Upper lobe of right lung (tissue), 1 donor: ENCODE results near the gene SLC29A3. TPM values are rescaled to one million over a fixed set of nuclear protein-coding genes. Genes with fewer than 3 reads are reported as not detected.

Experiments
- ATAC-seq: fragments of 200-7000 bp; cut with Tn5 transposase; one replicate; pipeline ENCODE4 v1.9.1; 2020; ENCODE audit warnings: mild to moderate bottlenecking, moderate library complexity
- DNase-seq: peaks from one replicate; pipeline ENCODE4 v3.0.0-alpha.2; 2020
- H3K27ac ChIP-seq: fragments of 200-600 bp; one replicate; pipeline ENCODE4 v1.8.0; 2022
- H3K27me3 ChIP-seq: fragments of 200-600 bp; one replicate; pipeline ENCODE4 v1.8.0; 2022; ENCODE audit warnings: mild to moderate bottlenecking
- H3K36me3 ChIP-seq: fragments of 200-600 bp; one replicate; pipeline ENCODE4 v1.8.0; 2022
- H3K4me1 ChIP-seq: fragments of 200-600 bp; one replicate; pipeline ENCODE4 v1.8.0; 2022
- H3K4me3 ChIP-seq: fragments of 200-600 bp; one replicate; pipeline ENCODE4 v1.8.0; 2022; ENCODE audit warnings: mild to moderate bottlenecking
- H3K9me3 ChIP-seq: fragments of 200-600 bp; one replicate; pipeline ENCODE4 v1.8.0; 2022
- CTCF ChIP-seq: fragments of 200-600 bp; IDR thresholded peaks from one replicate; pipeline ENCODE4 v1.8.0; 2022; ENCODE audit warnings: antibody characterized with exemption
- intact Hi-C: fragments of 100-400 bp; cut with DNase I; formaldehyde crosslinking; loops from one replicate; pipeline ENCODE4 v1.11.0; 2022
- total RNA-seq: library from RNA; stranded (reverse); fragmentation: NEBNext Ultra II Directional; extraction: Animal tissue kit (Norgen Biotek cat#: 25700); gene quantifications from one replicate; pipeline ENCODE4 v1.2.1, GENCODE V29; 2021
- donor health status: DM: no; HTN: yes; CAD: no; lungs with severe emphysema.

Gene SLC29A3
- total RNA-seq, 1 donor from 2014 or later: 14.8 TPM

- ATAC-seq (no peak), DNase-seq (no peak)
- TF ChIP-seq CTCF: no peak
- H3K27ac ChIP-seq: no peak overlapping the region
- intact Hi-C loops: no loop called here
- no peaks in the 10 kb centered on the region for H3K27me3 ChIP-seq
- H3K4me1 ChIP-seq: peaks cover 19% of the 10 kb centered on the region
- no peaks in the 10 kb centered on the region for H3K9me3 ChIP-seq
- H3K4me3 ChIP-seq: no peak overlapping the region
- H3K36me3 ChIP-seq: no peaks in the 10 kb centered on the region
Measured at GRCh38 chr10:71374481-71375233, 55.6 kb downstream of the SLC29A3 start.

GRCh38 chr10:71375952-71376351 lies 56.9 kb downstream of the SLC29A3 start:
- no peak for TF ChIP-seq CTCF
- ATAC-seq (no peak), DNase-seq (no peak)
- no peaks in the 10 kb centered on the region for H3K36me3 ChIP-seq
- no peak overlapping the region for H3K4me3 ChIP-seq
- no peaks in the 10 kb centered on the region for H3K9me3 ChIP-seq
- intact Hi-C loops: no loop called here
- H3K27ac ChIP-seq: no peak overlapping the region
- peaks cover 19% of the 10 kb centered on the region for H3K4me1 ChIP-seq
- H3K27me3 ChIP-seq: no peaks in the 10 kb centered on the region

GRCh38 chr10:71378336-71379117 lies 59.5 kb downstream of the SLC29A3 start:
- Histone ChIP-seq H3K27ac (no peak overlapping the region), H3K36me3 (no peaks in the 10 kb centered on the region), H3K4me1 (peaks cover 14% of the 10 kb centered on the region), H3K9me3 (no peaks in the 10 kb centered on the region), H3K27me3 (no peaks in the 10 kb centered on the region), H3K4me3 (no peak overlapping the region)
- no peak for TF ChIP-seq CTCF
- intact Hi-C loops: no loop called here
- DNase-seq (no peak), ATAC-seq (no peak)

GRCh38 chr10:71379118-71379766 lies 60.2 kb downstream of the SLC29A3 start:
- intact Hi-C loops: no loop called here
- H3K36me3 ChIP-seq: no peaks in the 10 kb centered on the region
- DNase-seq: no peak
- H3K9me3 ChIP-seq: no peaks in the 10 kb centered on the region
- TF ChIP-seq CTCF: no peak
- peaks cover 13% of the 10 kb centered on the region for H3K4me1 ChIP-seq
- no peak overlapping the region for H3K27ac ChIP-seq
- no peak overlapping the region for H3K4me3 ChIP-seq
- H3K27me3 ChIP-seq: no peaks in the 10 kb centered on the region
- ATAC-seq: no peak

DNA sequence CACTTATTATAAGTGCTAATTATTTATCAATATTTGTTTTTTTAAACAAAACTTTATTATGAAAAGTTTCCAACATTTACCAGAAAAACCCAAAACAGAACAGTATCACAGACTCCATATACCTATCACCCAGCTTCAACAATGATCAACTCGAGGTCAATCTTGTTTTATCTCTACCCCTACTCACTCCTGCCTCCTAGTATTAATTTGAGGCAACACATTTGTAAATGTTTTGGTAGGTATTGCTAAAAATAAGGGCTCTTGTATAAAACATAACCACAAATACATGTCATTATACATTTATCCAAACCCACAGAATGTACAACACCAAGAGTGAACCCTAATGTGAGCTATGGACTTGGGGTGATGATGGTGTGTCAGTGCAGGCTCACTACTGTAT lies 61.8 kb downstream of the SLC29A3 start:
- Histone ChIP-seq H3K27me3 (no peaks in the 10 kb centered on the region), H3K27ac (no peak overlapping the region), H3K4me1 (peaks cover 13% of the 10 kb centered on the region), H3K9me3 (no peaks in the 10 kb centered on the region), H3K4me3 (no peak overlapping the region), H3K36me3 (no peaks in the 10 kb centered on the region)
- DNase-seq (no peak), ATAC-seq (no peak)
- intact Hi-C loops: loop anchor here (10.0 kb wide), 2 partner anchors 184 to 434 kb away; no protein-coding TSS in a partner anchor
- no peak for TF ChIP-seq CTCF
